SK-N-SH treated with all-trans-retinoic acid at 6 μM for 48 hours (cell line): ENCODE results near the gene SEMA6B.

Experiments
- ATAC-seq: fragments of 200-7000 bp; cut with Tn5 transposase; 3 replicates; pipeline ENCODE4 v1.9.1; 2020; ENCODE audit warnings: mild to moderate bottlenecking, moderate library complexity
- BACH2 ChIP-seq: fragments of 250-450 bp; sonication (Bioruptor Pico); IDR thresholded peaks from 2 replicates; pipeline ENCODE4 v1.9.0; 2021; ENCODE audit warnings: mild to moderate bottlenecking, borderline replicate concordance
- CREB5 ChIP-seq: fragments of 250-450 bp; sonication (Bioruptor Pico); IDR thresholded peaks from 2 replicates; pipeline ENCODE4 v1.5.1; 2020; ENCODE audit warnings: low read depth, mild to moderate bottlenecking, moderate library complexity
- CSDC2 ChIP-seq: fragments of 250-450 bp; sonication (Bioruptor Pico); IDR thresholded peaks from 2 replicates; pipeline ENCODE4 v1.5.0; 2020; ENCODE audit warnings: mild to moderate bottlenecking, moderate library complexity
- ESRRG ChIP-seq: fragments of 250-450 bp; sonication (Bioruptor Pico); IDR thresholded peaks from 2 replicates; pipeline ENCODE4 v1.6.1; 2021; ENCODE audit warnings: mild to moderate bottlenecking
- ISL1 ChIP-seq: fragments of 250-450 bp; sonication (Bioruptor Pico); IDR thresholded peaks from 2 replicates; pipeline ENCODE4 v2.1.2; 2022; ENCODE audit warnings: mild to moderate bottlenecking, moderate library complexity
- PATZ1 ChIP-seq: fragments of 250-450 bp; sonication (Bioruptor Pico); IDR thresholded peaks from 2 replicates; pipeline ENCODE4 v1.8.0; 2020; ENCODE audit warnings: mild to moderate bottlenecking, moderate library complexity, borderline replicate concordance
- POU6F1 ChIP-seq: fragments of 250-450 bp; sonication (Bioruptor Pico); IDR thresholded peaks from 2 replicates; pipeline ENCODE4 v1.8.0; 2021; ENCODE audit warnings: low read depth, mild to moderate bottlenecking, moderate library complexity, borderline replicate concordance
- RARB ChIP-seq: fragments of 250-450 bp; sonication (Bioruptor Pico); IDR thresholded peaks from 2 replicates; pipeline ENCODE4 v1.8.0; 2021; ENCODE audit warnings: mild to moderate bottlenecking, moderate library complexity
- TOX ChIP-seq: fragments of 250-450 bp; sonication (Bioruptor Pico); IDR thresholded peaks from 2 replicates; pipeline ENCODE4 v1.8.0; 2021; ENCODE audit warnings: mild to moderate bottlenecking, moderate library complexity, borderline replicate concordance
- TSHZ2 ChIP-seq: fragments of 250-450 bp; sonication (Bioruptor Pico); IDR thresholded peaks from 2 replicates; pipeline ENCODE4 v1.5.0; 2020; ENCODE audit warnings: mild to moderate bottlenecking, moderate library complexity
- ZC3H10 ChIP-seq: fragments of 250-450 bp; sonication (Bioruptor Pico); IDR thresholded peaks from 2 replicates; pipeline ENCODE4 v1.5.1; 2021; ENCODE audit warnings: mild to moderate bottlenecking, moderate library complexity
- ZFP3 ChIP-seq: fragments of 250-450 bp; sonication (Bioruptor Pico); IDR thresholded peaks from 2 replicates; pipeline ENCODE4 v1.5.0; 2020; ENCODE audit warnings: mild to moderate bottlenecking, moderate library complexity
- ZNF565 ChIP-seq: fragments of 450-650 bp; formaldehyde crosslinking; conservative IDR thresholded peaks from 2 replicates; pipeline ENCODE4 v1.5.0; 2020; ENCODE audit warnings: low read depth, mild to moderate bottlenecking, moderate library complexity
- ZNF70 ChIP-seq: fragments of 450-650 bp; formaldehyde crosslinking; IDR thresholded peaks from 2 replicates; pipeline ENCODE4 v1.5.0; 2020; ENCODE audit warnings: mild to moderate bottlenecking, moderate library complexity
- ZNF8 ChIP-seq: fragments of 450-650 bp; formaldehyde crosslinking; IDR thresholded peaks from 2 replicates; pipeline ENCODE4 v1.5.0; 2020; ENCODE audit warnings: mild to moderate bottlenecking, moderate library complexity

The SEMA6B gene

GRCh38 chr19:4494691-4495064 is 64.8 kb downstream of the SEMA6B start (continued):
- TF ChIP-seq TSHZ2 (no peak), TOX (CRISPR knock-in tag) (no peak), ISL1 (no peak), ZC3H10 (no peak), CSDC2 (CRISPR knock-in tag) (no peak), RARB (CRISPR knock-in tag) (no peak)

GRCh38 chr19:4493929-4494690 is 65.4 kb downstream of the SEMA6B start:
- ATAC-seq = no peak
- TF ChIP-seq TSHZ2 = no peak
- TF ChIP-seq ZNF565 (CRISPR knock-in tag) = no peak
- TF ChIP-seq ZC3H10 = no peak

- no peak for TF ChIP-seq ESRRG (CRISPR knock-in tag)
- no peak for TF ChIP-seq ZFP3 (CRISPR knock-in tag)
- TF ChIP-seq CSDC2 (CRISPR knock-in tag) = no peak
- TF ChIP-seq BACH2 (CRISPR knock-in tag) = no peak
- no peak for TF ChIP-seq PATZ1 (CRISPR knock-in tag)
- no peak for TF ChIP-seq POU6F1 (CRISPR knock-in tag)
- TF ChIP-seq ZNF70 (CRISPR knock-in tag) = no peak
- TF ChIP-seq ZNF8 = no peak
- TF ChIP-seq ZC3H10 = no peak
- no peak for TF ChIP-seq CREB5 (CRISPR knock-in tag)
- TF ChIP-seq ZNF565 (CRISPR knock-in tag) = no peak
- TF ChIP-seq, all 23 proteins: peak for 0
These were observed 66.2 kb downstream of the SEMA6B start for GRCh38 chr19:4493104-4493928.

More at GRCh38 chr19:4493104-4493928, 66.2 kb downstream of the SEMA6B start:
- no peak for ATAC-seq
